Measurements from ENCODE around the gene NPC1L1. TPM values are rescaled to one million over a fixed set of nuclear protein-coding genes. Genes with fewer than 3 reads are reported as not detected.

The NPC1L1 gene
- total RNA-seq, 1 experiment from 2014 or later = 0.28 TPM

DNA sequence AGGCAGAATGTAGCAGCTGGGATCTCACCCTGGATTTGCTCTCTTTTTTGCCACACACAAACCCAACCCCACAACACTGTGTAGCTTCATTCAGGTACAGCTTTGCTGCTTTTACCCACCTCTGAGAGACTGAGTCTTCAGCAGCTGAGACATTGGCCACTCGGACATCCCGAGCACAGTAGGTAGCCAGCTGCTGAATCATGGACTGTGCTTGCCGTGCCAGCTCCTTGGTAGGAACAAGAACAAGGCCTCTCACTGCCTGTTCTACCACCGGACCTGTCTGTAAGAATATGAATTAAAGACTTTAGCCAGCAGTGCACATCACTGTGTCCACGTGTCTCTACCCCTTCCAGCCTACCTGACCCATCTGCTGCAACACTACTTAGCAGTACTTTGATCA is 31.6 kb upstream of the NPC1L1 start:
- intact Hi-C loops (cut with micrococcal nuclease; ENCODE audit: unreplicated experiment) = no loop called here
- H3K9me3 ChIP-seq (ENCODE audit: insufficient read depth, low read depth) = no peaks in the 10 kb centered on the region
- ChIA-PET CTCF (interaction anchor here (0.6 to 0.9 kb wide), 2 partner anchors 61 to 201 kb away, joined by 3 read pairs; no protein-coding TSS in a partner anchor), POLR2A (ENCODE audit: unreplicated experiment) (interaction anchor here (0.6 to 0.7 kb wide), 2 partner anchors 276 to 498 kb away, joined by 3 to 5 read pairs; no protein-coding TSS in a partner anchor)
- peaks cover 59% of the 10 kb centered on the region for H3F3A ChIP-seq (ENCODE audit: insufficient read depth, low read depth)
- H3K4me1 ChIP-seq (replicated peaks; ENCODE audit: insufficient read depth) = peaks cover 23% of the 10 kb centered on the region
- TF ChIP-seq, protein P1, sequence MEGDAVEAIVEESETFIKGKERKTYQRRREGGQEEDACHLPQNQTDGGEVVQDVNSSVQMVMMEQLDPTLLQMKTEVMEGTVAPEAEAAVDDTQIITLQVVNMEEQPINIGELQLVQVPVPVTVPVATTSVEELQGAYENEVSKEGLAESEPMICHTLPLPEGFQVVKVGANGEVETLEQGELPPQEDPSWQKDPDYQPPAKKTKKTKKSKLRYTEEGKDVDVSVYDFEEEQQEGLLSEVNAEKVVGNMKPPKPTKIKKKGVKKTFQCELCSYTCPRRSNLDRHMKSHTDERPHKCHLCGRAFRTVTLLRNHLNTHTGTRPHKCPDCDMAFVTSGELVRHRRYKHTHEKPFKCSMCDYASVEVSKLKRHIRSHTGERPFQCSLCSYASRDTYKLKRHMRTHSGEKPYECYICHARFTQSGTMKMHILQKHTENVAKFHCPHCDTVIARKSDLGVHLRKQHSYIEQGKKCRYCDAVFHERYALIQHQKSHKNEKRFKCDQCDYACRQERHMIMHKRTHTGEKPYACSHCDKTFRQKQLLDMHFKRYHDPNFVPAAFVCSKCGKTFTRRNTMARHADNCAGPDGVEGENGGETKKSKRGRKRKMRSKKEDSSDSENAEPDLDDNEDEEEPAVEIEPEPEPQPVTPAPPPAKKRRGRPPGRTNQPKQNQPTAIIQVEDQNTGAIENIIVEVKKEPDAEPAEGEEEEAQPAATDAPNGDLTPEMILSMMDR (conservative IDR thresholded peaks at IDR 0.05) = no peak
- TF ChIP-seq EZH2 (IDR thresholded peaks at IDR 0.05; ENCODE audit: low read depth) = no peak
- peak overlapping the region; percentile 84 for H3K4me3 ChIP-seq
- peaks cover 54% of the 10 kb centered on the region for H3K36me3 ChIP-seq (ENCODE audit: low read depth)
- peaks cover 52% of the 10 kb centered on the region for H3K79me2 ChIP-seq (ENCODE audit: low read depth)
- H3K27ac ChIP-seq = peak overlapping the region; percentile 33; the same call in 1 of the 2 replicates
- H3K4me2 ChIP-seq = peak overlapping the region; percentile 93
- BruUV-seq (replicated peaks) = no TSS peak
- H3K27me3 ChIP-seq (ENCODE audit: insufficient read depth, low read depth) = no peaks in the 10 kb centered on the region
- no peaks in the 10 kb centered on the region for H3K9me2 ChIP-seq (ENCODE audit: insufficient read depth)
- H2AFZ ChIP-seq = no peak overlapping the region
- no peak for DNase-seq
- H4K20me1 ChIP-seq (ENCODE audit: insufficient read depth) = peaks cover 9% of the 10 kb centered on the region; the same call in 1 of the 2 replicates

DNA sequence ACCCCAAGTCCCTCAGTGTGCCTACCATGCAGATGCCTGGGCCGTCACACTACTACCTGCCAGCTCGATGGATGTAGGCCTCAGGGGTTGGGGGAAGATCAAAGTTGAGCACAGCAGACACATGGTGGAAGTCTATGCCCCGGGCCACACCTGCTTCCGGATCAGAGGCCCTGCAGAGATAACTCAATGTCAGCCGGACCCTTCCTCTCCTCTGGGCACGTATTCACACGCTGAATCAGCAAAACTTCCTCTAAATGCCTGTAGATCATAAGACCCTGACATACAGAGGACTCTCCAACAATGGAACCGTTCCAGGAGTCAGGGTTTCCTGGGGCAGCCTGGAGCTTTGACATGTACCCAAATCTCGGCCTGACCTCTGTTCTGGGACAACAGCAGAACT is 28.8 kb upstream of the NPC1L1 start:
- peaks cover 58% of the 10 kb centered on the region for H3F3A ChIP-seq (ENCODE audit: insufficient read depth, low read depth)
- CTCF ChIA-PET = no interaction called here
- H3K36me3 ChIP-seq (ENCODE audit: low read depth) = peaks cover 68% of the 10 kb centered on the region
- H3K27ac ChIP-seq = no peak overlapping the region
- H3K79me2 ChIP-seq (ENCODE audit: low read depth) = peaks cover 54% of the 10 kb centered on the region
- intact Hi-C loops (cut with micrococcal nuclease; ENCODE audit: unreplicated experiment) = loop anchor here (5.0 to 10.0 kb wide), 2 partner anchors 195 to 548 kb away; no protein-coding TSS in a partner anchor
- no peaks in the 10 kb centered on the region for H3K9me3 ChIP-seq (ENCODE audit: insufficient read depth, low read depth)
- POLR2A ChIA-PET (ENCODE audit: unreplicated experiment) = interaction anchor here (0.6 kb wide), 1 partner anchor 11 kb away, joined by 4 read pairs; no protein-coding TSS in a partner anchor
- H3K27me3 ChIP-seq (ENCODE audit: insufficient read depth, low read depth) = no peaks in the 10 kb centered on the region
- H3K9me2 ChIP-seq (ENCODE audit: insufficient read depth) = no peaks in the 10 kb centered on the region
- no TSS peak for BruUV-seq (replicated peaks)
- no peak for DNase-seq
- H4K20me1 ChIP-seq (ENCODE audit: insufficient read depth) = peaks cover 16% of the 10 kb centered on the region
- H3K4me1 ChIP-seq (replicated peaks; ENCODE audit: insufficient read depth) = peaks cover 19% of the 10 kb centered on the region
- TF ChIP-seq, protein P1 (conservative IDR thresholded peaks at IDR 0.05) = no peak
- no peak for TF ChIP-seq EZH2 (IDR thresholded peaks at IDR 0.05; ENCODE audit: low read depth)
- no peak overlapping the region for H3K4me3 ChIP-seq
- H2AFZ ChIP-seq = no peak overlapping the region
- no peak overlapping the region for H3K4me2 ChIP-seq

GRCh38 chr7:44568771-44569560 is 27.8 kb upstream of the NPC1L1 start:
- H3K9me3 ChIP-seq (ENCODE audit: insufficient read depth, low read depth) = no peaks in the 10 kb centered on the region
- POLR2A ChIA-PET (ENCODE audit: unreplicated experiment) = no interaction called here
- no peak for DNase-seq
- H3F3A ChIP-seq (ENCODE audit: insufficient read depth, low read depth) = peaks cover 53% of the 10 kb centered on the region
- no peak overlapping the region for H2AFZ ChIP-seq
- H3K36me3 ChIP-seq (ENCODE audit: low read depth) = peaks cover 73% of the 10 kb centered on the region
- H3K9me2 ChIP-seq (ENCODE audit: insufficient read depth) = no peaks in the 10 kb centered on the region
- CTCF ChIA-PET = no interaction called here
- H4K20me1 ChIP-seq (ENCODE audit: insufficient read depth) = peaks cover 20% of the 10 kb centered on the region
- peaks cover 11% of the 10 kb centered on the region; the same call in 1 of the 2 replicates for H3K4me1 ChIP-seq (replicated peaks; ENCODE audit: insufficient read depth)
- TF ChIP-seq EZH2 (IDR thresholded peaks at IDR 0.05; ENCODE audit: low read depth) = no peak
- TF ChIP-seq, protein P1 (conservative IDR thresholded peaks at IDR 0.05) = no peak
- no peaks in the 10 kb centered on the region for H3K27me3 ChIP-seq (ENCODE audit: insufficient read depth, low read depth)
- no TSS peak for BruUV-seq (replicated peaks)
- H3K27ac ChIP-seq = no peak overlapping the region
- H3K79me2 ChIP-seq (ENCODE audit: low read depth) = peaks cover 46% of the 10 kb centered on the region
- intact Hi-C loops (cut with micrococcal nuclease; ENCODE audit: unreplicated experiment) = loop anchor here (5.0 to 10.0 kb wide), 2 partner anchors 194 to 547 kb away; no protein-coding TSS in a partner anchor
- no peak overlapping the region for H3K4me2 ChIP-seq
- no peak overlapping the region for H3K4me3 ChIP-seq
